ENCODE results near the gene HTN3. TPM values are rescaled to one million over a fixed set of nuclear protein-coding genes. Genes with fewer than 3 reads are reported as not detected.
"Not testable (repeated sequence)": the region's sequence is repeated elsewhere in the genome, so short reads cannot be mapped to it uniquely, and the experiment has no call there.

Gene HTN3
- not detected in 2 replicates for total RNA-seq (2014; rRNA removed; shearing (Covaris generic))

DNA sequence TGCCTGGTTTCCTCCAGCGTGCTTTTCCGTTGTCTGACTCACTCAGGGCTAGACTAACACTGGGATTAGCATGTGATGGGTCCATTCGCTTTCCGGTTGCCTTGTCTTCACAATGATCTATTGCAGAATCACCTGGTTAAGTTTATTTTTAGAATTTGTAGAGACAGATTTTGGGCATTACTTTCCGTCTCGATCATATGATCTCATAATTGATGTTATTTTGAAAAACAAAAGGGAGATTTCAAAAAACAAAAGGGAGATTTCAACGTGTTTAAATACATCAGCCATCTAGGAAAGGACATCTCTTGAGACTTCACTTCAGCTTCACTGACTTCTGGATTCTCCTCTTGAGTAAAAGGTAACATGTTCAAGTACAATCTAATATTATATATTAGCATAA is at the start of gene HTN3:
Gene HTN3 (plus strand): TSS at position 301 of the 400 bp plus-strand sequence. CDS start 2,282 bp downstream, outside the sequence.
- not testable (repeated sequence) for DNase-seq (ENCODE audit: low spot score)

DNA sequence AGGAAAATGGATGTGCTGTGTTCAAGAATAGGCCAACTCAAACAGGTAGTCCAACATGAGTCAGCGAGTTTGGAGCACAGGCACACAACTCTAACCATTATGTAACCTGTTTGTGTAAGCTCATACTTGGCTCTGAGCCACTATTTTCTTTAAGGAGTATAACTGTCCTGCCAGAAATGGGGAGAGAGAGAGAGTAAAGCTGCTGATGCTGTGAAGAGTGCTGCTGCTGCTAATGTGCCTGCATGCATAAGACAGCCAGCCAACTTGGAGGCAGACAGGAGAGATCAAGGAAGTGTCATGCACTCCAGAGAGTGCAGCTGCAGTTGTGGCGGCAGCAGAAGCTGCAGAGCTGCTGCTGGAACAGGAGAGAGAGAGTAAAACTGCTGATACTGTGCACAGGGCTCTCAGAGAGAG is 44.2 kb upstream of the HTN3 start:
- DNase-seq (ENCODE audit: low spot score), result peak; percentile 51

DNA sequence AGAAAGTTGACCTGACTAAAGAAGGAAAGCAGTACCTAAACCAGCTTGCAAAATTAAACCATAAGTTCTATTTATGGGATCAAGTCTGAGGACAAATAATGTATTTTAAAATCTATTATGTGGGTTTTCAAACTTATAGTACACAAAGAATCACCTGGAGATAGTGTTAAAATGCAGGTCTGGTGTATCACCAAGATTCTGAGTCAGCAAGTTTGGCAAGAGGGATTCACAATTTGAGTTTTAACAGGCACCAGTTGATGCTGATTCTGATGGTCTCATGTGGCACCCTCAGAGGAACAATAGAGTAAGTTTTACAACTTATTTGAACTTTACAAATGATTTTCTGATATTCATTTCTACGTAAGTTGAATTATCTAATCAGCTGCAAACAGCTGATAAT is 41.6 kb upstream of the HTN3 start:
- no peak for DNase-seq (ENCODE audit: low spot score)

DNA sequence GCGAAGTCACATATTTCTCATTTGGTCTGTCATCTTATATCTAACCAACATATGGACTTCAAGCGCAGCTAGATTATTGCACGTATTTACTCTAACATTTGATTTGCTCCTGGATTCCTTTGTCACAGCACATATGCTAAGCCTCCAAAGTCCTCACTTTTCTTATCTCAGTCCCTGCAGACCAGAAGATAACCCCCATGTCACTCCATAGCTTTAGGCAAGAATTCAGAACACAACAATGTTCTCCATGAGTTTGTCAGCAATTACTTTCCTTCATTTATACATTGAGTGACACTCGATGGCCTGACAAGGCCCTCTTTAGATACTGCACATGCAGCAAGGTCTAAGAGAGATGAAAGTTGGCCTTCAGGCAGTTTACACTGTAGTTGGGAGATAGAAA is 37.2 kb upstream of the HTN3 start:
- no peak for DNase-seq (ENCODE audit: low spot score)

DNA sequence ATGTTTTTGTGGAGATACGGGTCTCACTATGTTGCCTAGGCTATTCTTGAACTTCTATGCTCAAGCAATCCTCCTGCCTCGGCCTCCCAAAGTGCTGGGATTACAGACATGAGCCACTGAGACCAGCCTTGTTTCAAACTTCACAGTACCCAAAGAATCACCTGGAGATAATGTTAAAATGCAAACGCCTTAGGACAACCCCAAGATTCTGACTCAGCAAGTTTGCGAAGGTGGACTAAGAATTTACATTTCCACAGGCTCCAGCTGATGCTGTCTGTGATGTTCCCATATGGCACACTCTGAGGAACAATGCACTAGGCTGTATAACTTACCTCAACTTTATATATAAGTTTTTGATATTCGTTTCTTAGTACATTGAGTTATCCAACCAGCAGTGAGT is 33.5 kb upstream of the HTN3 start:
- no peak for DNase-seq (ENCODE audit: low spot score)

DNA sequence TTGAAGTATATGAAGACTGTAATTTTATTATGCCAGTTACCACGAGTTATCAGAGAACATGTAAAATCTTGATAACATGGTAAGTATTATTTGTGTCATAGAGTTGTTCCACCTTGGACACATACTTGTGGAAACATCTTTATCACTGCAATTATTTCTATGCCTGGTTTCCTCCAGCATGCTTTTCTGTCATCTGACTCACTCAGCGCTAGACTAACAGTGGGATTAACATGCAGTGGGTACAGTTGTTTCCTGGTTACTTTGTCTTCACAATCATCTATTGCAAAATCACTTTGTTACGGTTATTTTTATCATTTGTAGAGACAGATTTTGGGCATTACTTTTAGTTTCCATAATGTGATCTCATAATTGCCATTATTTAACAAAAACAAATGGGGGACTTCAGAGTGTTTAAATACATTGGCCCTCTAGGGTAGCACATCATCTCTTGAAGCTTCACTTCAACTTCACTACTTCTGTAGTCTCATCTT is 32.7 kb upstream of the HTN3 start, which contains the start of gene STATH:
Gene STATH (plus strand): TSS at position 441 of the 491 bp plus-strand sequence. CDS start 2,472 bp downstream, outside the sequence.
- DNase-seq (ENCODE audit: low spot score), result no peak

DNA sequence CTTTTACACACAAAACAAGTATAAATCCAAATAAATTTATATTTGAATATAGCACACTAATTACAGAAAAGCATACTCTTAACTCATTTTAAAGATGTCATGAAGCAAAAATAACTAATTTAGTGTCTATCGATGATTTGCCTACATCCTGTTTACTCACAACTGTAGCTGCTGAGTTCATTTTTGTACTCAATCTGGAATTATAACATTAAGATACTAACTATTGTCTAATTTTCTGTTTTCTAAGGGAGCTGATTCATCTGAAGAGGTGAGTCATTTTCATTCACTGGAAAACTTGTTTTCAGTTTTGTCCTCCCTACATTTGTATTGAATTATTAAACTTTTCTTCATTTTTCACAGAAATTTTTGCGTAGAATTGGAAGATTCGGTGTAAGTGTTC is 28.8 kb upstream of the HTN3 start:
- DNase-seq (ENCODE audit: low spot score), result no peak

DNA sequence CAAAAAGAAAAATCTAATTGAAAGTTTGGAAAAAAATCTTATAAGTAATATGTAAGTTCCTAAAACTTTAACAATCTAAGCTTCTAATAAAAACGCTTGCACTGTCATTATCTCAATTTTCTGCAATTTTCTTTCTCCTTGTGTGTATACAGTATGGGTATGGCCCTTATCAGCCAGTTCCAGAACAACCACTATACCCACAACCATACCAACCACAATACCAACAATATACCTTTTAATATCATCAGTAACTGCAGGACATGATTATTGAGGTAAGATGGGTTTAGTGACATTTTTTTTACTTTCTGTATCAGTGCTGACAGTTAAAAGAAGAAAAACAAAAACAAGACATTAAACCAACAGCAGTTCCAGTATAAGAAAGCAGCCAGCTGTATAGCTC is 27.5 kb upstream of the HTN3 start:
- DNase-seq (ENCODE audit: low spot score), result no peak

DNA sequence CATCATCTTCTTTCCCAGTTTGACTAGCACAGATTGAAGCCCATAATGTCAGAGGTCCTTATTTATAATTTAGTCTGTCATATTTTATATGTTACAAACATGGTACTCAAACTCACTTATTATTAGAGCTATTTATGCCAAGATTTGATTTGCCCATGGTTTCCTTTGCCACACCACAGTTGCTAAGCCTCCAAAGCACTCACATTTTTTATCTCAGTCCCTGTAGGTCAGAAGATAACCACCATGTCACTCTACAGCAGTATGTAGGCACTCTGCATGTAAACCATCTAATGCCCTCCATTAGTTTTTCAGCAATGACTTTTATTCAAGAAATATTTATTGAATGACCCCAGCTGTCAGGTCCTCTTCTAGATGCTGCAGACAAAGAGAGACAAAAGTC is 25.8 kb upstream of the HTN3 start:
- no peak for DNase-seq (ENCODE audit: low spot score)

DNA sequence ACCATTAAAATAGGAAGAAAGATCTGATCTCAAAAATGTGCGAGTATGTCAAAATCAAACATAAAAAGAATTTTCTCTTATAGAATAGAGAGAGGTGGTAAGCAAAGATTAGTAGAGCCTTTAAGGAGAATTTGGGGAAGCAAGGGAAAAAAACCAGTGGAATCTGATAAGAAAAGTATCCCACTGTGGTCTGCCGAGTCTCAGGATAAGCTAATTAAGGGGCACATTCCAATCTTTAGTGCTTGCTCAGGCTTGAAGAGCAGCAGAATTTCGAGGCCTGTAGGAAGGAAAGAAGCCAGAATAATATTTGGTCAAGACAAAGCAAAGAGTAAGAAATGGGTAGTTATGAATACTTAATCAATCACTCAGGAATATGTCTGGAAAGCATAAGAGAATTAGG is 19.5 kb upstream of the HTN3 start:
- DNase-seq (ENCODE audit: low spot score), result no peak

DNA sequence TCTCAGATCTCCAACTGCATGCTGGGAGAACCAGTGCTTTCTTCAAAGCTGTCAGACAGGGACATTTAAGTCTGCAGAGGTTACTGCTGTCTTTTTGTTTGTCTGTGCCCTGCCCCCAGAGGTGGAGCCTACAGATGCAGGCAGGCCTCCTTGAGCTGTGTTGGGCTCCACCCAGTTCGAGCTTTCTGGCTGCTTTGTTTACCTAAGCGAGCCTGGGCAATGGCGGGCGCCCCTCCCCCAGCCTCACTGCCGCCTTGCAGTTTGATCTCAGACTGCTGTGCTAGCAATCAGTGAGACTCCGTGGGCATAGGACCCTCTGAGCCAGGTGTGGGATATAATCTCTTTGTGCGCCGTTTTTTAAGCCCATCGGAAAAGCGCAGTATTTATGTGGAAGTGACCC is 9.3 kb upstream of the HTN3 start:
- not testable (repeated sequence) for DNase-seq (ENCODE audit: low spot score)

DNA sequence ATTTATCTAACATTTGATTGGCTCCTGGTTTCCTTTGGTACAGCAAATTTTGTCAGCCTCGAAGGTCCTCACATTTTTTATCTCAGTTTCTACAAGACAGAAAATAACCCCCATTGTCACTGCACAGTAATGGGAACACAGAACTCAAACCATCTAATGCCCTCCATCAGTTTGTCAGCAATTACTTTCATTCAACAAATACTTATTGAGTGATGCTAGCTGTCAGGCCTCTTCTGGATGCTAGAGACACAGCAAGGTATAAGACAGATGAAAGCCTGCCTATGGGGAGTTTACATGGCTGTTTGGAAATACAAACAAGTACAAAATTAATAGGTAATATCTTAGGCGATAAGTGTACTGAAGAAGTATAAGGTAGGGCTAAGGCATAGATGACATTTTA is 5.0 kb upstream of the HTN3 start:
- DNase-seq (ENCODE audit: low spot score), result no peak

DNA sequence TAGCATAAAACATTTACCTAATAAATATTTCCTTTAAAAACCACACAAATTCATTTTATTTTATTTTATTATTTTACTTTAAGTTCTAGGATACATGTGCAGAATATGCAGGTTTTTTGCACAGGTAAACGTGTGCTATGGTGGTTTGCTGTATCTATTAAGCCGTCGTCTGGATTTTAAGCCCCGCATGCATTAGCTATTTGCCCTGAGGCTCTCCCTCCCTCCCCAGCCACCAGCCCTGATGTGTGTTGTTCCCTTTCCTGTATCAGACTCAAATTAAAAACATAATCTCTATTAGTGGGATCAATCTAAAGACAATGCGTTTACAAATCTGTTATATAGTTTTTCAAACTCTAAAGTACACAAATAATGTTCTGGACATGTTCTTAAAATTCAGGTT is 1.2 kb upstream of the HTN3 start:
- no peak for DNase-seq (ENCODE audit: low spot score)

DNA sequence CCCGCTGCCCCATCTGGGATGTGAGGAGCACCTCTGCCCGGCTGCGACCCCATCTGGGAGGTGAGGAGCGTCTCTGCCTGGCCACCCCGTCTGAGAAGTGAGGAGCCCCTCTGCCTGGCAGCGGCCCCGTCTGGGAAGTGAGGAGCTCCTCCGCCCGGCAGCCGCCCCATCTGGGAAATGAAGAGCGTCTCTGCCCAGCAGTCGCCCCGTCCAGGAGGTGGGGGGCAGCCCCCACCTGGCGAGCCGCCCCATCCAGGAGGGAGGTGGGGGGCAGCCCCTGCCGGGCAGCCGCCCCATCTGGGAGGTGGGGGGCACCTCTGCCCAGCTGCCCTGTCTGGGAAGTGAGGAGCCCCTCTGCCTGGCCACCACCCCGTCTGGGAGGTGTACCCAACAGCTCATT is 9.3 kb downstream of the HTN3 start:
- not testable (repeated sequence) for DNase-seq (ENCODE audit: low spot score)

DNA sequence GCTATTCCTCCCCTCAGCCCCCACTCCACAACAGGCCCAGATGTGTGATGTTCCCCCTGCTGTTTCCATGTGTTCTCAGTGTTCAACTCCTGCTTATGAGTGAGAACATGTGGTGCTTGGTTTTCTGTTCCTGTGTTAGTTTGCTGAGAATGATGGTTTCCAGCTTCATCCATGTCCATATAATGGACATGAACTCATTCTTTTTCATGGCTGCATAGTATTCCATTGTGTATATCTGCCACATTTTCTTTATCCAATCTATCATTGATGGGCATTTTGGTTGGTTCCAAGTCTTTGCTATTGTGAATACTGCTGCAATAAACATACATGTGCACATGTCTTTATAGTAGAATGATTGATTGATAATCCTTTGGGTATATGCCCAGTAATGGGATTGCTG is 11.7 kb downstream of the HTN3 start:
- DNase-seq (ENCODE audit: low spot score), result not testable (repeated sequence)

DNA sequence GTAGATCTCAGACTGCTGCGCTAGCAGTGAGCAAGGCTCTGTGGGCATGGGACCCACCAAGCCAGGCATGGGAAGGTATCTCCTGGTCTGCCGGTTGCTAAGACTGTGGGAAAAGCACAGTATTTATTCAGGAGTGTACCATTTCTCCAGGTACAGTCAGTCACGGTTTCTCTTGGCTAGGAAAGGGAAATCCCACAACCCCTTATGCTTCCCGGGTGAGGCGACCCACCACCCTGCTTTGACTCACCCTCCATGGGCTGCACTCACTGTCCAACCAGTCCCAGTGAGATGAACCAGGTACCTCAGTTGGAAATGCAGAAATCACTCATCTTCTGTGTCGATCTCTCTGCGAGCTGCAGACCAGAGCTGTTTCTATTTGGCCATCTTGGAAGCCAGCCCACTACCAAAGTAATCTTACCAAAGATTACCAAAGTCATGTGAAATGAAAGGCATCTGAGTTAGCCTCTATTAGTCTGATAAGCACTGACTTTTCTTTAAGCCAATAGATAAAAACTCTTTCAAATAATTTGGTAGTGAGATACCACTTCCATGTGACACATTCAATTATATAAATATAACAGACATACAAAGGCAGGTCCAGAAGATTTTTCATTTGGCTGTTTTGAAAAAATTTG is 13.5 kb downstream of the HTN3 start:
- no peak for DNase-seq (ENCODE audit: low spot score)

DNA sequence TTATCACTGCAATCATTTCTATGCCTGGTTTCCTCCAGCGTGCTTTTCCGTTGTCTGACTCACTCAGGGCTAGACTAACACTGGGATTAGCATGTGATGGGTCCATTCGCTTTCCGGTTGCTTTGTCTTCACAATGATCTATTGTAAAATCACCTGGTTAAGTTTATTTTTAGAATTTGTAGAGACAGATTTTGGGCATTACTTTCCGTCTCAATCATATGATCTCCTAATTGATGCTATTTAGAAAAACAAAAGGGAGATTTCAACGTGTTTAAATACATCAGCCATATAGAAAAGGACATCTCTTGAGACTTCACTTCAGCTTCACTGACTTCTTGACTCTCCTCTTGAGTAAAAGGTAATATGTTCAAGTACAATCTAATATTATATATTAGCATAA is 21.9 kb downstream of the HTN3 start, which contains the start of gene HTN1:
Gene HTN1 (plus strand): TSS at position 301 of the 400 bp plus-strand sequence. CDS start 2,639 bp downstream, outside the sequence.
- not testable (repeated sequence) for DNase-seq (ENCODE audit: low spot score)

DNA sequence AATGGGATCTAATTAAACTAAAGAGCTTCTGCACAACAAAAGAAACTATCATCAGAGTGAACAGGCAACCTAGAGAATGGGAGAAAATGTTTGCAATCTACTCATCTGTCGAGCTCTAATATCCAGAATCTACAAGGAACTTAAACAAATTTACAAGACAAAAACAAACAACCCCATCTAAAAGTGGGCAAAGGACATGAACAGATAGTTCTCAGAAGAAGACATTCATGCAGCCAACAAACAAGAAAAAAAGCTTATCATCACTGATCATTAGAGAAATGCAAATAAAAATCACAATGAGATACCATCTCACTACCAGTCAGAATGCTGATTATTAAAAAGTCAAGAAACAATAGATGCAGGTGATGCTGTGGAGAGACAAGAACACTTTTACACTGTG is 28.3 kb downstream of the HTN3 start:
- not testable (repeated sequence) for DNase-seq (ENCODE audit: low spot score)

DNA sequence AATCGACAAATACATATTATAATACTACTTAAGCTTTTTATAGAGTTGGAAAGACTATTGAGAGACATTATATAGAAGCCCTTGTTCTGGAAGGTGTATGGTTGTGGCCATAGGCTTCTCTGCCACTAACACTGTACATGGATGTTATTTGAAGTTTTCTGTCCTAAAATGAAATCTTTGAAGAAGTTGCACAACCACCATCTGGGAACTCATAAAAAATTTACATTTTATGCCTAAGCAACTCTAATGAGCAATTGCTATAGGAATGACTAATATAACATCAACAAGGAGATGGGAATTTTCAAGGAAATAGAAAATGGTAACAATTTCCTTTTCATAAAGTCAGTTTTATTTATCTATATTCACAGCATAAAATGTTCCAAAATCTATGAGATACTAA is 29.4 kb downstream of the HTN3 start:
- DNase-seq (ENCODE audit: low spot score), result no peak

DNA sequence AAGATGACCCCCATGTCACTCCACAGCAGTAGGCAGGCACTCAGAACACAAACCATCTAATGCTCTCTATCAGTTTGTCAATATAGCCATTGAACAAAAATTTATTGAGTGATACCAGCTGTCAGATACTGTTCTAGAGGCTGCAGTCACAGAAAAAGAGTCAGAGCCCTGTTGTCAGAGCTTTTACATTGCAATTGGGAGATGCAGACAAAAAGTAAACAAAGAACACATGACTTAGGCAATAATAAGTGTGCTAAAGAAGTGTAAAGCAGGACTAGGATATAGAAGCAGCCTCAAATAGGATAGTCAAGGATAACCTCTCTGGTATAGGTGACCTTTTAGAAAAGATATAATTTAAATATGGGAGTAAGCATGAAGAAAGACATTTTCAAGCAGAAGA is 30.9 kb downstream of the HTN3 start:
- DNase-seq (ENCODE audit: low spot score), result no peak

DNA sequence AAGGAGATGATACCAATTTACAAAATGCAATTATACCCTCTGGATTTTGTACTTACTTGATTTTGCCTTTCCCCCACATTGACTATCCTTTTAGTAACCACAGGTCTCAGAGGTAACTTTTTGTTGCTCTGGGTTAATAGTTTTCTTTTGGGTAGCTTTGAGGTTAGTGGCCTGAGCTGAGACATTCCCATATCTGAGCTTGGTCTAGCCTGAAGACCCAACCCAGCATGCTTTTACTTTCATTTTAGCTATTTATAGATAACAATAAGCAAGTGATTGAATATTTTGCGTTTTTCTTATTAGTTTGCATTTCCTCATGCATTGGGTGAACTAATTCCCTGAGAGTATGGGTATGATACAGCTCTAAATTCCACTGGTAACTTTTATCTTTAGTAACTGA is 33.7 kb downstream of the HTN3 start:
- DNase-seq (ENCODE audit: low spot score), result no peak

DNA sequence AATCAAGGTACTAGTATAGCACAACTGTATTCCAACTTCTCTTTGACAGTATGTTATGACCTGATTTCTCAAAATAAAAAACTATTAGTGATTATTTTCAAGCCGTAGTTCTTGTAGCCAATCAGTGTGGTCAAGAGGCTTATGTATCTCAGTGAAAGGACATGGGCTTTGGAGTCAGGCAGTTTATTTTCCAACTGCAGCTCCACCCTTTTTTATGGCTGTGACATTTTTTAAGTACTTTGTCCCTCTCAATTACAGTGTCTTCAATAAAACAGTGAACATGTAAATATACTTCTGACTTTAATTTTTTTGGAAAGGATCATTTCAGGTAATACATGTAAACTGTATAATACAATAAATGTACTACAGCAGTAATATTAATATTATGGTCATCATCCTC is 51.9 kb downstream of the HTN3 start:
- no peak for DNase-seq (ENCODE audit: low spot score)
